GM19025 (cell line): Measurements from ENCODE around the gene EGFR.

ENCODE experiments used
- ATAC-seq: cut with Tn5 transposase; IDR thresholded peaks from one replicate; pipeline ENCODE4 v1.9.1; 2021; ENCODE audit warnings: mild to moderate bottlenecking, low read depth, moderate library complexity; ENCODE audit not compliant: unreplicated experiment

EGFR gene

GRCh38 chr7:55255496-55256445 is 237.0 kb downstream of the EGFR start:
- ATAC-seq = peak; percentile 80

GRCh38 chr7:55258631-55259030 is 239.8 kb downstream of the EGFR start:
- ATAC-seq = no peak

GRCh38 chr7:55260171-55260570 is 241.4 kb downstream of the EGFR start:
- no peak for ATAC-seq

- ATAC-seq = no peak
These were observed 242.0 kb downstream of the EGFR start for GRCh38 chr7:55260676-55261385.
